Chondrocyte (in vitro differentiated cells): ENCODE data around the gene DCDC2C. TPM values are rescaled to one million over a fixed set of nuclear protein-coding genes. Genes with fewer than 3 reads are reported as not detected.

Source experiments
- DNase-seq: peaks from one replicate; pipeline ENCODE4 v3.0.0; 2021; ENCODE audit warnings: mixed read lengths, low spot score
- H3K27ac Mint-ChIP-seq: one replicate; pipeline ENCODE4 v1.8.0; 2021; ENCODE audit warnings: mild to moderate bottlenecking, moderate library complexity, mixed read lengths; ENCODE audit not compliant: unreplicated experiment
- H3K27me3 Mint-ChIP-seq: 2 replicates; pipeline ENCODE4 v1.8.0; 2021; ENCODE audit warnings: low read depth, mixed read lengths
- H3K36me3 Mint-ChIP-seq: 2 replicates; pipeline ENCODE4 v1.8.0; 2021; ENCODE audit warnings: low read depth, mixed read lengths
- H3K4me1 Mint-ChIP-seq: 2 replicates; pipeline ENCODE4 v1.8.0; 2021; ENCODE audit warnings: low read depth, mild to moderate bottlenecking, mixed read lengths
- H3K4me3 Mint-ChIP-seq: one replicate; pipeline ENCODE4 v1.8.0; 2021; ENCODE audit warnings: mild to moderate bottlenecking, moderate library complexity, mixed read lengths; ENCODE audit not compliant: unreplicated experiment
- H3K9me3 Mint-ChIP-seq: 2 replicates; pipeline ENCODE4 v1.8.0; 2021; ENCODE audit warnings: low read depth, mixed read lengths
- total RNA-seq: library from RNA; stranded (reverse); gene quantifications from 3 replicates; pipeline ENCODE4 v1.2.1, GENCODE V29; 2021
- TF ChIP-seq, protein P1 (sequence below): fragments of 200-600 bp; sonication (generic); IDR thresholded peaks from 2 replicates; pipeline ENCODE4 v1.5.0; 2021; ENCODE audit warnings: antibody characterized with exemption, mild to moderate bottlenecking, moderate library complexity

DCDC2C gene
- total RNA-seq, 1 donor from 2014 or later = not detected

DNA sequence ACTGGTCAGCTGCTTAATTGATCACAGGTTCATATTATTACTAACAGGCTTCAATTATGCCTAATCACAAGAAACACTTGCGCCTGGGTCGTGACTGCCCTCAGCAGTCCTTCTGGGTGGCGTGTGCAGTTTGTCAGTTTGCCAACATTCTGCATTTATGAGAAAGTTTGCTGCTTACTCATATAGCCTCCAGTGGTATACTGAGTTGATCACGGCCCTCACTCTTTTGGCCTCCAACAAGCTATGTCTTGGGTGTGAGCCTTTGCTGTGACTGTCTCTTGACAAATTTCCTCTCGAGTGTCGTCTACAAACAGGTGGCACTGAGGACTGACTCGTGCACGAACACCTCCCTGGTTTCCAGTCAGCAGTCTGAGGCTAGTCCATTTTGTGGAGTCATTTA lies 27.3 kb downstream of the DCDC2C start:
- Mint-ChIP-seq H3K27me3 (peaks cover 12% of the 10 kb centered on the region), H3K27ac (no peak overlapping the region), H3K36me3 (no peaks in the 10 kb centered on the region), H3K4me1 (peaks cover 14% of the 10 kb centered on the region), H3K4me3 (no peak overlapping the region), H3K9me3 (no peaks in the 10 kb centered on the region)
- TF ChIP-seq, protein P1, sequence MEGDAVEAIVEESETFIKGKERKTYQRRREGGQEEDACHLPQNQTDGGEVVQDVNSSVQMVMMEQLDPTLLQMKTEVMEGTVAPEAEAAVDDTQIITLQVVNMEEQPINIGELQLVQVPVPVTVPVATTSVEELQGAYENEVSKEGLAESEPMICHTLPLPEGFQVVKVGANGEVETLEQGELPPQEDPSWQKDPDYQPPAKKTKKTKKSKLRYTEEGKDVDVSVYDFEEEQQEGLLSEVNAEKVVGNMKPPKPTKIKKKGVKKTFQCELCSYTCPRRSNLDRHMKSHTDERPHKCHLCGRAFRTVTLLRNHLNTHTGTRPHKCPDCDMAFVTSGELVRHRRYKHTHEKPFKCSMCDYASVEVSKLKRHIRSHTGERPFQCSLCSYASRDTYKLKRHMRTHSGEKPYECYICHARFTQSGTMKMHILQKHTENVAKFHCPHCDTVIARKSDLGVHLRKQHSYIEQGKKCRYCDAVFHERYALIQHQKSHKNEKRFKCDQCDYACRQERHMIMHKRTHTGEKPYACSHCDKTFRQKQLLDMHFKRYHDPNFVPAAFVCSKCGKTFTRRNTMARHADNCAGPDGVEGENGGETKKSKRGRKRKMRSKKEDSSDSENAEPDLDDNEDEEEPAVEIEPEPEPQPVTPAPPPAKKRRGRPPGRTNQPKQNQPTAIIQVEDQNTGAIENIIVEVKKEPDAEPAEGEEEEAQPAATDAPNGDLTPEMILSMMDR = no peak
- no peak for DNase-seq

DNA sequence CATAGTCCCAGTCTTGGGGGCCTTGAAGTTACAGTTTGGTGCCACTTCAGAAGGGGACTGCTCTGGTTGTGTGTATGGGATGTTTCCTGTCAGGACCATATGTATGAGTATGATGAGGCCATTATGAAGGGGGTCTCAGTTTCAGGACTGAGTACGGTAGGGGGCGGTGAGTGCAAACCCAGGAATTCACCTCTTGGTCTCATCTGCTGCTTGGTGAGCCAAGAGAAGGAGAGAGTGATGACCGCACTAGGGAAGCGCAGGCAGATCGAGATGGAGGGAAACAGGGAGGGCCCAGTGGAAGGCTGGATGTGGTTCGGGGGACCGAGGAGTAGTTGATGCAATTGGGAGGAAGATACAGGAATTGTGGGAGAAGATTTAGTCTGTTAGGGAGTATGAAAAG lies 28.5 kb downstream of the DCDC2C start:
- H3K36me3 Mint-ChIP-seq = no peaks in the 10 kb centered on the region
- H3K27ac Mint-ChIP-seq = no peak overlapping the region
- no peaks in the 10 kb centered on the region for H3K9me3 Mint-ChIP-seq
- no peak for DNase-seq
- peaks cover 18% of the 10 kb centered on the region for H3K27me3 Mint-ChIP-seq
- H3K4me1 Mint-ChIP-seq = peaks cover 14% of the 10 kb centered on the region
- H3K4me3 Mint-ChIP-seq = no peak overlapping the region
- TF ChIP-seq, protein P1 = no peak

DNA sequence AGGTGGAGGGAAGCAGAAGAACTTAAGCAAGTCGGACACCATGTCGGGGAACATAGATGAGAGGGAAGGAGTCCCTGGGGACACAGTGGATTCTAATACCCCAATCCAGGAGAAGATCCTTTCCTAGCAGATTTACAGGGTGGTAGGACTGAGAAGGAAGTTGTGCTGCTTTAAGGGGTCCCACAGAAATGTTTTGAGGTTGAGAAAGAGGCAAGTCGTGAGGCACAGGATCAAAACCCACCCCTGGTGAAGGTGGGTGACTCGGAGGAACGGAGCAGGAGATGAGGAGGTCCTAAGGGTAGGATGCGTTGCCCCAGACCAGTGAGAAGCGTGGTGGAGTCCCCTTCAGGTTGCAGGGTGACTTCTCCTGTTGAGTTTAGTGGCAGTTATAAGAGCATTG lies 32.7 kb downstream of the DCDC2C start:
- H3K36me3 Mint-ChIP-seq = no peaks in the 10 kb centered on the region
- no peak overlapping the region for H3K27ac Mint-ChIP-seq
- no peak for DNase-seq
- peaks cover 16% of the 10 kb centered on the region for H3K27me3 Mint-ChIP-seq
- peaks cover 2% of the 10 kb centered on the region for H3K4me1 Mint-ChIP-seq
- H3K9me3 Mint-ChIP-seq = no peaks in the 10 kb centered on the region
- no peak overlapping the region for H3K4me3 Mint-ChIP-seq
- TF ChIP-seq, protein P1 = no peak

DNA sequence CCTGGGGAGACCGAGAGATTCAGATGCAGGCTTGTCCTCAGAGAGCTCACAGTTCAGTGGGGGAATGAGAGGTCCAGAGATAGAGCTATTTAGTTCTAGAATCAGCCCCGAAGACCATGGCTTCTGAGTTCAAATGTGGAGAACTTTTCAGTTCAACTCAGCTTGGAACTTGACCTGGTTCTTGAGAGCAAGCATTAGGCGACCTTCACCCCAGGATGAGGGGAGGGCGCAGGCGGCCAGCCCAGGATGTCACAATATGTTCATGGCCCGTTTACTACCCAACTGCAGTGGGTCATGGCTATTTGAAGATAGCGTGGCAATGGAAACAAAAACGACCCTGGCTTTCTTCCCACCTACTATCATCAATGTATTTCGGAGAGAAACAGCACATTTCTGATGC lies 33.8 kb downstream of the DCDC2C start:
- Mint-ChIP-seq H3K27ac (no peak overlapping the region), H3K36me3 (no peaks in the 10 kb centered on the region), H3K27me3 (peaks cover 16% of the 10 kb centered on the region), H3K4me1 (peaks cover 5% of the 10 kb centered on the region), H3K4me3 (no peak overlapping the region), H3K9me3 (no peaks in the 10 kb centered on the region)
- TF ChIP-seq, protein P1 = no peak
- no peak for DNase-seq

DNA sequence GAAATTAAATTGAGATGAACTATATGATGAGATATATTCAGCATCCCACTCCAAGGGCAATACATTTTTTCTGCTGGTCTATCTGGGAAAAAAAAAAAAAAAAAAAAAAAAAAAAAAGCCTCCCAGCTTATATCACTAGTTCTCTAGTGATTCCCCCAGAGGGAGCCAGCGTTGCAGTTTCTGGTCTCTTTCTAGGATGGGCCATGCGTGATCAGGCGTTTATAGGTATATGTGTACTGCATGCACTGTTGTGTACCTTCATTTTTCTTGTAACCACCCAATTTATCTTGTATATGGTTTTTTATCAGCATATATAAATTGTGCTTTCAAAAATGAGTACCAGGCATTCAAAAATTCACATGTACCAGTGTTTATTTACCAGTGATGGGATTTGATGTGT lies 35.1 kb downstream of the DCDC2C start:
- H3K27ac Mint-ChIP-seq = no peak overlapping the region
- TF ChIP-seq, protein P1 = peak; percentile 73
- H3K36me3 Mint-ChIP-seq = no peaks in the 10 kb centered on the region
- H3K4me3 Mint-ChIP-seq = no peak overlapping the region
- H3K4me1 Mint-ChIP-seq = peaks cover 9% of the 10 kb centered on the region
- no peaks in the 10 kb centered on the region for H3K9me3 Mint-ChIP-seq
- DNase-seq = no peak
- H3K27me3 Mint-ChIP-seq = peaks cover 16% of the 10 kb centered on the region
